Muscle layer of colon (tissue), 2 donors: ENCODE results near the gene SLU7.

Experiments
- H3K27ac ChIP-seq: one replicate; pipeline ENCODE4 v1.7.0; 2013; ENCODE audit warnings: low read depth, mild to moderate bottlenecking, low read length, moderate library complexity
- H3K27me3 ChIP-seq, 2 donors: one replicate each; pipeline ENCODE4 v1.7.0; 2013; ENCODE audit warnings: low read length in 2 of 2, mild to moderate bottlenecking in 2 of 2; ENCODE audit not compliant: insufficient read depth in 2 of 2, control insufficient read depth in 1 of 2
- H3K36me3 ChIP-seq: one replicate; pipeline ENCODE4 v1.7.0; 2013; ENCODE audit warnings: mild to moderate bottlenecking, low read length; ENCODE audit not compliant: insufficient read depth
- H3K4me1 ChIP-seq: one replicate; pipeline ENCODE4 v1.7.0; 2013; ENCODE audit warnings: mild to moderate bottlenecking, low read length; ENCODE audit not compliant: insufficient read depth
- H3K4me3 ChIP-seq, 2 donors: one replicate each; pipeline ENCODE4 v1.7.0; 2013; ENCODE audit warnings: low read length in 2 of 2, low read depth in 1 of 2, mild to moderate bottlenecking in 1 of 2, moderate library complexity in 1 of 2
- H3K9ac ChIP-seq: one replicate; pipeline ENCODE4 v1.7.0; 2013; ENCODE audit warnings: low read length
- H3K9me3 ChIP-seq: one replicate; pipeline ENCODE4 v1.7.0; 2013; ENCODE audit warnings: mild to moderate bottlenecking, low read length
- donor health status: abdominal sarcoma.
- donor health status: Adenocarcinoma of cecum.

SLU7 gene

DNA sequence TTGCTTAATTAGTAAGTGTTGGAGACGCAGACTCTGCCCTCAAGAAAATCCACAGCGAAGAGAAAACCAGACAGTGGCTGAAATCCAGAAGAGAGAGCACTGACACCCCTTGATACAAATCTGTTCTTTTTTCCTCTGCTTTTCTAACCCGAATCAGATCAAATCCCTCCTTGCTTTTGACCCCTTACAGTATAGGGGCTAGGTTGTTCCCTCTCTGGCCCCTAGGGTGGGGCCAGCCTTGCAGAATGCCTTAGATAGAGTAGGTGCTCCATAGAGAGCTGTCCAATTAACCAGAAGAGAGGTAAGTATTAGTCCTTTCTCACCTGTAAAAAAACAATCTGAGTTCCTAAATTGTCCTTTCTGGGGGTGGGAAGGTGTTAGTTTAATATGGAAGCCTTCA, 58.6 kb downstream of the SLU7 start:
- Histone ChIP-seq H3K4me1 (peaks cover 32% of the 10 kb centered on the region), H3K27ac (no peak overlapping the region), H3K27me3 (no peaks in the 10 kb centered on the region)

DNA sequence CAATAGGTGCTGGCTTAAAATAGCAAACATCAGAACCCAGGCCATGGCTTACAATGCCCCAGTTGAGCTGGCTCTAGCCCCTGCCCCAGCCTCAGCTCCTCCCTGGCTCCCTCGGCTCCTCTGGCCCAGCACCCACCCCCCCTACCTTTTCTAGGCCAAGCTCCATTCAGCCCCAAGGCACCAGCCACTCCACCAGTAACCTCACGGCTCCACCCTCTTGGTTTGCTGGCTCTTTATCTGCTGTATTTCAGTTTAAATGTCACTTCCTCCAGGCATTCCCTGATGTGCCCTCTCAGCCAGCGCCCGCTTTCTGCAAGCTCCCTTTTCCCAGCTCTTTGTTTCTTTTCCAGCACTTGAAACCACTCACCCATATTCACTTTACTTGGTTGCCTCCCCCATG, 59.1 kb downstream of the SLU7 start:
- H3K9me3 ChIP-seq, result no peaks in the 10 kb centered on the region
- H3K4me1 ChIP-seq, result peaks cover 32% of the 10 kb centered on the region
- H3K4me3 ChIP-seq, result no peak overlapping the region
- H3K36me3 ChIP-seq, result no peaks in the 10 kb centered on the region
- H3K27me3 ChIP-seq, result no peaks in the 10 kb centered on the region
- no peak overlapping the region for H3K27ac ChIP-seq
- H3K9ac ChIP-seq, result no peak overlapping the region

More for the DNA sequence above, 58.6 kb downstream of the SLU7 start:
- Histone ChIP-seq H3K4me3 (no peak overlapping the region), H3K9ac (no peak overlapping the region), H3K36me3 (no peaks in the 10 kb centered on the region), H3K9me3 (no peaks in the 10 kb centered on the region)

DNA sequence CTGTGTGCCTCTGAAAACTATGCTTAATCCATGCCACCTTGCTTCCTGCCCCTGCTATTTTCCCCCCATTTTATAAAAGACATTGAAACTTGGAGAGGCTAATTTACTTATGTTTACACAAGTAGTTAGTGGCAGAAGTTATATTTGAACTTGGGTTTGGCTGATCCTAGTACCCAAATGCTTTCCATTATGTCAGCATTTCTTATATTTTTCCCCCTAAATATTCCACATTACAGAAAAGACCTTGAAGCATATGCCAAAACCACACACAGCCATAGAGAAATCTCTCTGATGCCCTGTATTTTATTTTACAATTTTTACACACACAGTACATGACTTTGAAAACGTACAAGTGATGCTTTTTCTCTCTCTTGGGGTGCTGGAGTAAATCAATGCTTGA, 59.6 kb downstream of the SLU7 start:
- Histone ChIP-seq H3K27ac (no peak overlapping the region), H3K9me3 (no peaks in the 10 kb centered on the region), H3K9ac (no peak overlapping the region), H3K36me3 (no peaks in the 10 kb centered on the region), H3K4me3 (no peak overlapping the region), H3K4me1 (peaks cover 32% of the 10 kb centered on the region), H3K27me3 (no peaks in the 10 kb centered on the region)

DNA sequence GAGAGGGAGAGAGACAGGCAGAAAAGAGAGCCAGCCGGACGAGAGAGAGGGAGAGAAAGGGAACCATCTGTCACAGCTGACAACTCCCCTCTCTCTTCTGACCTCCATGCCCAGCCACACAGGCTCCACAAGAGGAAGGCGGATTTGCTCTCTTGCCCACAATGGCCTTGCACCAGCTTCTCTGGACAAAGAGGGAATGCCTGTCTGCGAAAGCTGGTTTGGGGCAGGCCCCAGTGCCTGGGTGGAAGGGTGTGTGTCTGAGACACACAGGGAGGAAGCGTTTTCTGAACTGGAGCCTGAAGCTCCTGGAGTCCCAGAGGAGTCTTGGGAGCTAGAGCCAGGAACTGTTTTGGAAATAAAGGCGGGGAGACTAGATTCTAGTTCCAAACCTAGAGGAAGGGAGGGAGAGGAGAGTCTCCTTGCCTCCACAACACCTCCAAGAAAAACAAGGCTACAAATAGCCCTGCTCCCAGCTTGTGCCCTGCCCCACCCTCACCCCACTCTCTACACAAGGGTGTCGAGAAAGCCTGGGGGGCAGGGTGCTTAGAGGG, 60.9 kb downstream of the SLU7 start:
- Histone ChIP-seq H3K4me1 (peaks cover 28% of the 10 kb centered on the region), H3K9me3 (no peaks in the 10 kb centered on the region), H3K4me3 (no peak overlapping the region), H3K9ac (no peak overlapping the region), H3K27ac (no peak overlapping the region), H3K36me3 (no peaks in the 10 kb centered on the region), H3K27me3 (no peaks in the 10 kb centered on the region)

DNA sequence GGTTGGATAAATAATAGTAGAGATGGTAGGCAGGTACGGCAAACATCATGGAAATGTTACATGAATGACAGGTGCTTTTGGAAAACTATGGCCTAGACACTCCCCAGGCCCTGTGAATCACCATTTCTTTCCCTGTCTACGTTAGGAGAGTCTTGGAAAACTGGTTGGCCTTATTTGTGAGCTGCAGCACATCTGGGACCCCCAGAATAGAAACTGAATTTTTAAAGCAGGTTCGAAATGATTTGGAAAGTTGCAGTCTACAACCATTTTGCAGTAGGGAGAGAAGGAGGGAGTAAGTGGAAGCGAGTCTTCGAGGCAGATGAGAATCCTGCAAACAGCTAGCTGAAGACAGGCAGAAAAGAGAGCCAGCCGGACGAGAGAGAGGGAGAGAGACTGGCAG, 61.5 kb downstream of the SLU7 start:
- Histone ChIP-seq H3K27me3 (no peaks in the 10 kb centered on the region), H3K27ac (no peak overlapping the region), H3K9me3 (no peaks in the 10 kb centered on the region), H3K4me1 (peaks cover 28% of the 10 kb centered on the region), H3K4me3 (no peak overlapping the region), H3K36me3 (peaks cover 1% of the 10 kb centered on the region), H3K9ac (no peak overlapping the region)

DNA sequence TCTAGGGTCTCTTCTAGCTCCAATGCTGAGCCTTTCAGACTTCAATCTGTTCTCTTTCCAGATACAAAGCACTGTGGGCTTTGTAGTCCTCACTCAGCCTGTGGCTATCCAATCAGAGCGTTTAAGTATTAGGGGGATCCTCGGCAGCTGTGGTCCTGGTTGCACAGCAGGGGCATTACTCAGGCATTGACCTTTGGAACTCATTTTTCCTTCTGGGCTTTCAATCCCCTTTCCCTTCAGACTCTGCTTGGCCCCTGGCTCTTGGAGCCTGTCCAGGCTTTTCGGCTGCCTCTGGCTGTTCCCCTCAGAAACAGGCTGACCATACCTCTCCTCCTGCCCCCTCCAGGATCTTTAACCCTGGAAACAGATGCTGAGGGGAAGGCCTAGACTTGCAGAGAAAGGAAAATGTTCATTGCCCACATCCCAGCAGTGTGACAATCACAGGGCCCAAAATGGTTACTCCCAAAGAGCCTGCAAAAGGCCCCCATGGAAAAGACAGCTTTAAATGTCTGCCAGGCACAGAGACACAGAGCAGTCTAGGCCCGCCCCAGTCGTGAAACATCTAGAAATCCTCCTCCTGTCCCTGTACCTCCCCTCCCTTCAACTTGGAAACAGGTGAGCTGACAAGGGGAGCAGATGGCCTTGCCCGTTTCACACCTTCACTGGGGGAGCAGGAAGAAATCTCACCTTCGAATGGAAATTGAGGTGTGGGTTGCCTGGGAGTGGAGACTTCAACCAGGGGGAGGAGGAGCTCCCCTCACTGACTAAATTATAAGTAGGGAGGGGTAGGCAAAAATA, 62.1 kb downstream of the SLU7 start:
- Histone ChIP-seq H3K9me3 (no peaks in the 10 kb centered on the region), H3K9ac (no peak overlapping the region), H3K27ac (no peak overlapping the region), H3K4me1 (peaks cover 28% of the 10 kb centered on the region), H3K4me3 (no peak overlapping the region), H3K36me3 (peaks cover 5% of the 10 kb centered on the region), H3K27me3 (no peaks in the 10 kb centered on the region)

DNA sequence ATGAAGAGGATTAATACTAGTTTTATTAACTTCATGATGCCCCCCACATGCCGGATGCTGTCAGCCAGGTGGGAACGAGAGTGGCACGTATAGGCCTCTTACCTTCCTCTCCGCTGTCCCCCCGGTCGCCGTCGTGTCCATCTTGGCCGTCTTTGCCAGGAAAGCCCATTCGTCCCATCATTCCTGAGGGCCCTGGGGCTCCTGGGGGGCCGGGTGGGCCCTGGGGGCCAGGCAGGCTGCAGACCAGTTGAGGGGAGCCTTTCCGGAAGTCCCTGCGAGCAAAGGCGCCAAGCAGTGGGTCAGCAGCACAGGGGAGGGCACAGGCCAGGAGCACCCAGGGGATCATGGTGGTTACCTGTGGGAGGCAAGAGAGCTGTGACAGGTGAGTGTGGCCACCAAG, 64.2 kb downstream of the SLU7 start:
- Histone ChIP-seq H3K9ac (no peak overlapping the region), H3K9me3 (no peaks in the 10 kb centered on the region), H3K36me3 (peaks cover 5% of the 10 kb centered on the region), H3K27me3 (no peaks in the 10 kb centered on the region), H3K4me3 (no peak overlapping the region), H3K27ac (no peak overlapping the region), H3K4me1 (peaks cover 28% of the 10 kb centered on the region)

DNA sequence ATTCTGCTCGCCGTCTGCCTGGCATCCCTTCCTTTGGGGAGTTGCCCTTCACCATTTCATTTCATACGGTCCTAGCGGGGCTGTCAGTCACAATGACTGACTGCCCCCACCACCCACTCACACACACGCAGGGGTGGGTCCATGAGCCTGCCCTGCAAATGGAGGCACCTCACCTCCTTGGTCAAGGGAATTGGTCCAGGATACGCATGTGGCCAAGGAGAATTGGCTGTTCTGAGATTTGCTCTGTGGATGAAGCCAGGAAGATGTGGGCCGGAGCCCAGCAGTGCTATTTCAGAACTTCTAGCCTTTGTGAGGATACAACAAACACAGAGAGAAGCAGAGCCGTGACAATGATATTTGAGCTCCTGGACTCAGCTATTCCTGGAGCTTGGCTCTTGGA, 65.5 kb downstream of the SLU7 start:
- Histone ChIP-seq H3K4me3 (no peak overlapping the region), H3K9ac (no peak overlapping the region), H3K36me3 (peaks cover 5% of the 10 kb centered on the region), H3K27ac (no peak overlapping the region), H3K27me3 (no peaks in the 10 kb centered on the region), H3K9me3 (no peaks in the 10 kb centered on the region), H3K4me1 (peaks cover 19% of the 10 kb centered on the region)

DNA sequence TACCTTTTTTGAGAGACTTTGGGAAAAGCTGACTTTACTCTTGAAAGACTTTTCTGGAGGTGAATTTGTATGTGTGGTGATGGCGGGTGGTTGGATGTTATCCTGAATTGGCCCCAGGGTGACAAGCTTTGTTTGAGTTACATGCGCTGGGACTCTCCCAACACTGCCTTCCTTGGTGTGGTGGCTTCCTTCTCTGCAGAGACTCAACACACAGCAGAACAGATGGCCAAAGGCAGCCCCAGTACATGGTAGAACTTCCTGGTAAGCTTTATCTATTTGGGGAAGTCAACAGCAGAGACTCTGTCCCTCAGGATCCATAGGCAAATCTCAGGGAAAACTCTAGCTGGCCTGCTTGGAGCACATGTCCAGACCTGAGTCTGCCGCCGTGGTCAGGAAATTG, 66.6 kb downstream of the SLU7 start:
- Histone ChIP-seq H3K9me3 (no peaks in the 10 kb centered on the region), H3K36me3 (peaks cover 5% of the 10 kb centered on the region), H3K9ac (no peak overlapping the region), H3K27me3 (no peaks in the 10 kb centered on the region), H3K4me1 (peaks cover 14% of the 10 kb centered on the region), H3K4me3 (no peak overlapping the region), H3K27ac (no peak overlapping the region)
